Measurements from ENCODE around the gene PROCA1.
A peak's percentile ranks its signal among the peaks of the same experiment; 100 is the strongest.
"Not testable (repeated sequence)": the region's sequence is repeated elsewhere in the genome, so short reads cannot be mapped to it uniquely, and the experiment has no call there.

Gene PROCA1

GRCh38 chr17:28724500-28725165 is 12.9 kb upstream of the PROCA1 start:
- TF ChIP-seq, protein P1, sequence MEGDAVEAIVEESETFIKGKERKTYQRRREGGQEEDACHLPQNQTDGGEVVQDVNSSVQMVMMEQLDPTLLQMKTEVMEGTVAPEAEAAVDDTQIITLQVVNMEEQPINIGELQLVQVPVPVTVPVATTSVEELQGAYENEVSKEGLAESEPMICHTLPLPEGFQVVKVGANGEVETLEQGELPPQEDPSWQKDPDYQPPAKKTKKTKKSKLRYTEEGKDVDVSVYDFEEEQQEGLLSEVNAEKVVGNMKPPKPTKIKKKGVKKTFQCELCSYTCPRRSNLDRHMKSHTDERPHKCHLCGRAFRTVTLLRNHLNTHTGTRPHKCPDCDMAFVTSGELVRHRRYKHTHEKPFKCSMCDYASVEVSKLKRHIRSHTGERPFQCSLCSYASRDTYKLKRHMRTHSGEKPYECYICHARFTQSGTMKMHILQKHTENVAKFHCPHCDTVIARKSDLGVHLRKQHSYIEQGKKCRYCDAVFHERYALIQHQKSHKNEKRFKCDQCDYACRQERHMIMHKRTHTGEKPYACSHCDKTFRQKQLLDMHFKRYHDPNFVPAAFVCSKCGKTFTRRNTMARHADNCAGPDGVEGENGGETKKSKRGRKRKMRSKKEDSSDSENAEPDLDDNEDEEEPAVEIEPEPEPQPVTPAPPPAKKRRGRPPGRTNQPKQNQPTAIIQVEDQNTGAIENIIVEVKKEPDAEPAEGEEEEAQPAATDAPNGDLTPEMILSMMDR (IDR thresholded peaks at IDR 0.05; ENCODE audit: extremely low read depth, insufficient read depth, missing control alignments): no peak
- in situ Hi-C loops (cut with MboI; ENCODE audit: low pct_unique_long_range_greater_than_20kb, low sequenced_read_pairs, unreplicated experiment): no loop called here
- no peak for DNase-seq (ENCODE audit: low spot score)

GRCh38 chr17:28723836-28724499 is 12.3 kb upstream of the PROCA1 start:
- in situ Hi-C loops (cut with MboI; ENCODE audit: low pct_unique_long_range_greater_than_20kb, low sequenced_read_pairs, unreplicated experiment); DNase-seq (ENCODE audit: low spot score): not testable (repeated sequence)

DNA sequence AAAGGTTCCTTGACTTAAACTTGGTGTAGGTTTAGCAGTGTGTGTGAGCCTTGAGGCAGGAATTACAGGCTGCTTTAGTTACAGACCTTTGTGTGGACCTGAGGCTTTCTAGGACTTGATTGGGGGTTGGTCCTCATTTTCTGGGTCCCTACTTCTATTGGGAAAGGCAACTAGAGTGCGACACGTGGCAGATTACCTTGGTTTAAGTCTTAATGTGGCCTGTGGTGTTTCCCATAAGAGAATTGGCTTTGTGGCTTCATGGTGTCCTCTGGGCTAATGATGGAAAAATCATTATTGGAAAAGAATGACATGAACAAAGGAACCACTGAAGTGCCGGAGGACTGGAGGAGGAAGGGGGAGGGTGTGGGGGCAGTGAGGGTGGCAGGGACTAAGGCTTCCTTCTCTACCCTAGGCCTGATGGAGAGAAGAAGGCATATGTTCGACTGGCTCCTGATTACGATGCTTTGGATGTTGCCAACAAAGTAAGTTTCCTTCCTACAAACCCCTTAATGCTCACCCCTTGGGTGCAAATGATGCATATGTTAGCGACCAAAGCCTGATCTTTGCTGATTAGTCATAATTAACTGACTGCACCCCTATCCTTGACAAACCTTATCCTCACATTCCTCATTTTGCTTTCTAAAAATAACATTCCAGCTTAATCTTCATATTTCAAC is 11.6 kb upstream of the PROCA1 start:
- in situ Hi-C loops (cut with MboI; ENCODE audit: low pct_unique_long_range_greater_than_20kb, low sequenced_read_pairs, unreplicated experiment): no loop called here
- TF ChIP-seq, protein P1 (IDR thresholded peaks at IDR 0.05; ENCODE audit: extremely low read depth, insufficient read depth, missing control alignments): no peak
- no peak for DNase-seq (ENCODE audit: low spot score)

- in situ Hi-C loops (cut with MboI; ENCODE audit: low pct_unique_long_range_greater_than_20kb, low sequenced_read_pairs, unreplicated experiment): no loop called here
- DNase-seq (ENCODE audit: low spot score): no peak
- TF ChIP-seq, protein P1 (IDR thresholded peaks at IDR 0.05; ENCODE audit: extremely low read depth, insufficient read depth, missing control alignments): no peak
Measured at GRCh38 chr17:28722417-28723158, 10.9 kb upstream of the PROCA1 start.

GRCh38 chr17:28720997-28721329 is 9.3 kb upstream of the PROCA1 start:
- in situ Hi-C loops (cut with MboI; ENCODE audit: low pct_unique_long_range_greater_than_20kb, low sequenced_read_pairs, unreplicated experiment); DNase-seq (ENCODE audit: low spot score): not testable (repeated sequence)

GRCh38 chr17:28720247-28720996 is 8.7 kb upstream of the PROCA1 start:
- DNase-seq (ENCODE audit: low spot score): no peak
- TF ChIP-seq, protein P1 (IDR thresholded peaks at IDR 0.05; ENCODE audit: extremely low read depth, insufficient read depth, missing control alignments): peak; percentile 3
- in situ Hi-C loops (cut with MboI; ENCODE audit: low pct_unique_long_range_greater_than_20kb, low sequenced_read_pairs, unreplicated experiment): no loop called here

DNA sequence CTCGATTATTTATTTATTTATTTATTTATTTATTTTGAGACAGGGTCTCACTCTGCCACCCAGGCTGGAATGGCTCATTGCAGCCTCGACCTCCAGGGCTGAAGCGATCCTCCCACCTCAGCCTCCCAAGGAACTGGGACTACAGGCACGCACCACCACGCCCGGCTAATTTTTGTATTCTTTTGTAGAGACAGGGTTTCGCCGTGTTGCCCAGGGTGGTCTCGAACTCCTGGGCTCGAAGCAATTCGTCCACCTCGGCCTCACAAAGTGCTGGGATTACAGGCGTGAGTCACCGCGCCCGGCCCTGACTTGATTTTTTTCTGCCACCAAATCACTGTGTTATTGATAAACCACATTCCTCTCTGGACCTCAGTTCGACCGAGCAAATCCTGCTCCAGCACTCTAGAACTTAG is 7.3 kb upstream of the PROCA1 start:
- in situ Hi-C loops (cut with MboI; ENCODE audit: low pct_unique_long_range_greater_than_20kb, low sequenced_read_pairs, unreplicated experiment): no loop called here
- TF ChIP-seq, protein P1 (IDR thresholded peaks at IDR 0.05; ENCODE audit: extremely low read depth, insufficient read depth, missing control alignments): no peak

More for the DNA sequence above, 7.3 kb upstream of the PROCA1 start:
- no peak for DNase-seq (ENCODE audit: low spot score)
